OCI-LY3 (cell line): ENCODE measurements around the gene DPY30.

Source experiments
- H2AFZ ChIP-seq: fragments of 200-600, 300-600 bp; shearing (Covaris generic); 2 replicates; pipeline ENCODE4 v1.6.0; 2014; ENCODE audit warnings: antibody characterized with exemption, low read depth, low read length
- H3K27ac ChIP-seq: fragments of 200-600, 300-600 bp; sonication (generic); 2 replicates; pipeline ENCODE4 v1.5.1; 2014; ENCODE audit warnings: mild to moderate bottlenecking, low read length, moderate library complexity, mixed read lengths
- H3K27me3 ChIP-seq: fragments of 200-600, 300-600 bp; sonication (generic); 2 replicates; pipeline ENCODE4 v1.6.1; 2014; ENCODE audit warnings: low read depth, low read length, mixed read lengths
- H3K36me3 ChIP-seq: fragments of 200-600, 300-600 bp; sonication (generic); replicated peaks from 2 replicates; pipeline ENCODE3; 2014; ENCODE audit warnings: low read depth, low read length, mixed read lengths
- H3K4me1 ChIP-seq: fragments of 300-600, 200-600 bp; sonication (generic); 2 replicates; pipeline ENCODE4 v1.6.1; 2014; ENCODE audit warnings: low read length, mixed read lengths
- H3K4me2 ChIP-seq: fragments of 200-600, 300-600 bp; sonication (generic); 2 replicates; pipeline ENCODE4 v1.6.1; 2014; ENCODE audit warnings: low read length, mixed read lengths
- H3K4me3 ChIP-seq: fragments of 300-600, 200-600 bp; sonication (generic); 2 replicates; pipeline ENCODE4 v1.5.1; 2014; ENCODE audit warnings: antibody characterized with exemption, mild to moderate bottlenecking, low read length, moderate library complexity
- H3K79me2 ChIP-seq: fragments of 300-600, 200-600 bp; shearing (Covaris generic); 2 replicates; pipeline ENCODE4 v1.6.1; 2014; ENCODE audit warnings: mild to moderate bottlenecking, low read length, mixed read lengths
- H3K9ac ChIP-seq: fragments of 300-600, 200-600 bp; shearing (Covaris generic); 2 replicates; pipeline ENCODE4 v1.6.0; 2014; ENCODE audit warnings: mild to moderate bottlenecking, low read length, moderate library complexity
- H3K9me3 ChIP-seq: fragments of 200-600, 300-600 bp; shearing (Covaris generic); 2 replicates; pipeline ENCODE4 v1.6.1; 2014; ENCODE audit warnings: low read length, mixed read lengths; ENCODE audit not compliant: insufficient read depth
- H4K20me1 ChIP-seq: fragments of 200-600, 300-600 bp; sonication (generic); 2 replicates; pipeline ENCODE4 v1.6.1; 2016; ENCODE audit warnings: low read length, mixed read lengths; ENCODE audit not compliant: insufficient read depth
- EZH2phosphoT487 ChIP-seq: fragments of 200-600 bp; shearing (Covaris generic); IDR thresholded peaks from 2 replicates; pipeline ENCODE4 v1.6.1; 2018; ENCODE audit warnings: antibody characterized with exemption, mixed run types, low read depth
- TF ChIP-seq, protein P1 (sequence below): fragments of 200-600, 300-600 bp; sonication (generic); IDR thresholded peaks from 2 replicates; pipeline ENCODE4 v1.5.1; 2014; ENCODE audit warnings: antibody characterized with exemption, low read length, low read depth

DPY30 gene

DNA sequence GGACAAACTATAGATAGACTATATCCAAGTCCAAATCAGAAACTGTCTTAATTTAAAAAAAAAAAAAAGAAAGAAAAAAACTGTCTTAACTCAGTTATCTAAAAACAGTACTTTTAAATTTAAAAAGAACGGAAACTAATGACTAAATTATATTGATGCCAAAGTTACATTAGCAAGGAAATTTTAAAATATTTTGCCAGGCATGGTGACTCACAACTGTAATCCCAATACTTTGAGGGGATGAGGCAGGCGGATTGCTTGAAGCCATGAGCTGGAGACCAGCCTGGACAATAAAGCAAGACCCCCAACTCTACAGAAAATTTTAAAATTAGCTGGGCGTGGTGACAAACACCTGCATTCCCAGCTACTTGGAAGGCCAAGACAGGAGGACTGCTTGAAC lies 59.6 kb downstream of the DPY30 start:
- no peaks in the 10 kb centered on the region for H3K27me3 ChIP-seq
- peaks cover 25% of the 10 kb centered on the region for H4K20me1 ChIP-seq
- no peak overlapping the region for H3K9ac ChIP-seq
- peaks cover 7% of the 10 kb centered on the region for H3K36me3 ChIP-seq
- H2AFZ ChIP-seq, result no peak overlapping the region
- H3K4me1 ChIP-seq, result peaks cover 16% of the 10 kb centered on the region
- no peak overlapping the region for H3K4me3 ChIP-seq
- H3K27ac ChIP-seq, result no peak overlapping the region
- TF ChIP-seq EZH2phosphoT487, result no peak
- TF ChIP-seq, protein P1, sequence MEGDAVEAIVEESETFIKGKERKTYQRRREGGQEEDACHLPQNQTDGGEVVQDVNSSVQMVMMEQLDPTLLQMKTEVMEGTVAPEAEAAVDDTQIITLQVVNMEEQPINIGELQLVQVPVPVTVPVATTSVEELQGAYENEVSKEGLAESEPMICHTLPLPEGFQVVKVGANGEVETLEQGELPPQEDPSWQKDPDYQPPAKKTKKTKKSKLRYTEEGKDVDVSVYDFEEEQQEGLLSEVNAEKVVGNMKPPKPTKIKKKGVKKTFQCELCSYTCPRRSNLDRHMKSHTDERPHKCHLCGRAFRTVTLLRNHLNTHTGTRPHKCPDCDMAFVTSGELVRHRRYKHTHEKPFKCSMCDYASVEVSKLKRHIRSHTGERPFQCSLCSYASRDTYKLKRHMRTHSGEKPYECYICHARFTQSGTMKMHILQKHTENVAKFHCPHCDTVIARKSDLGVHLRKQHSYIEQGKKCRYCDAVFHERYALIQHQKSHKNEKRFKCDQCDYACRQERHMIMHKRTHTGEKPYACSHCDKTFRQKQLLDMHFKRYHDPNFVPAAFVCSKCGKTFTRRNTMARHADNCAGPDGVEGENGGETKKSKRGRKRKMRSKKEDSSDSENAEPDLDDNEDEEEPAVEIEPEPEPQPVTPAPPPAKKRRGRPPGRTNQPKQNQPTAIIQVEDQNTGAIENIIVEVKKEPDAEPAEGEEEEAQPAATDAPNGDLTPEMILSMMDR, result no peak
- H3K79me2 ChIP-seq, result peaks cover 92% of the 10 kb centered on the region
- no peaks in the 10 kb centered on the region for H3K9me3 ChIP-seq
- no peak overlapping the region for H3K4me2 ChIP-seq

DNA sequence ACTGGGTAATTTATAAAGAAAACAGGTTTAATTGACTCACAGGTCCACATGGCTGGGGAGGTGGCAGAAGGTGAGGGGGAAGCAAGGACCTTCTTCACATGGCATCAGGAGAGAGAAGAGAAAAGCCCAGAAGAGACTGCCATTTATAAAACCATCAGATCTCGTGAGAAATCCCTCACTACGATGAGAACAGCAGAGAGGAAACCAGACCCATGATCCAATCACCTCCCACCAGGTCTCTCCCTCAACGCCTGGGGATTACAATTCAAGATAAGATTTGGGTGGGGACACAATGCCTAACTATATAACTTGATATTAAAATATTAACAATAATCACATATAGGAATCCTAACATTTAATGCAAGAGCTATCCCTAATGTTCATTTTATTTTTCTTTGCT lies 60.6 kb downstream of the DPY30 start:
- Histone ChIP-seq H2AFZ (no peak overlapping the region), H4K20me1 (peaks cover 17% of the 10 kb centered on the region), H3K79me2 (peaks cover 91% of the 10 kb centered on the region), H3K27me3 (no peaks in the 10 kb centered on the region), H3K4me3 (no peak overlapping the region), H3K9ac (no peak overlapping the region), H3K4me2 (no peak overlapping the region), H3K4me1 (peaks cover 16% of the 10 kb centered on the region), H3K36me3 (peaks cover 6% of the 10 kb centered on the region), H3K9me3 (no peaks in the 10 kb centered on the region), H3K27ac (no peak overlapping the region)
- TF ChIP-seq EZH2phosphoT487, result no peak
- TF ChIP-seq, protein P1, result no peak

DNA sequence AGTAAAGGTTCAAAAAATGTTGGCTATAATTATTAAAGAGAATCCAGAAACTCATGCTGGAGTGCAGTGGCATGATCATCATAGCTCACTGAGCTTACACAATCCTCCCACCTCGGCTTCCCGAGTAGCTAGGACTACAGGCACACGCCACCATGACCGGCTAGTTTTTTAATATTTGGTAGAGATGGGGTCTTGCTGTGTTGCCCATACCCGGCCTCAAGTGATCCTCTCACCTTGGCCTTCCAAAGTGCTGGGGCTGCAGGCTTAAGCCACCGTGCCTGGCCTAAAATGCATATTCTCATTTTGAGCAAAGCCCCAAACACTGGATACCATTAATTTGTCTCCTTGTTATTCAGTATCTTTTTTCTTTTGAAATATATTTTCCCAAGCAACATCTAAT lies 61.2 kb downstream of the DPY30 start:
- no peak overlapping the region for H3K4me3 ChIP-seq
- peaks cover 90% of the 10 kb centered on the region for H3K79me2 ChIP-seq
- peaks cover 13% of the 10 kb centered on the region for H4K20me1 ChIP-seq
- H3K9me3 ChIP-seq, result no peaks in the 10 kb centered on the region
- H3K36me3 ChIP-seq, result peaks cover 3% of the 10 kb centered on the region
- no peak for TF ChIP-seq EZH2phosphoT487
- TF ChIP-seq, protein P1, result no peak
- no peak overlapping the region for H3K9ac ChIP-seq
- H3K27me3 ChIP-seq, result no peaks in the 10 kb centered on the region
- no peak overlapping the region for H2AFZ ChIP-seq
- peaks cover 20% of the 10 kb centered on the region for H3K4me1 ChIP-seq
- H3K4me2 ChIP-seq, result no peak overlapping the region
- no peak overlapping the region for H3K27ac ChIP-seq
